GM12878 (cell line): ENCODE data around the gene CACHD1. TPM values are rescaled to one million over a fixed set of nuclear protein-coding genes. Genes with fewer than 3 reads are reported as not detected.

Experiments
- BACH1 ChIP-seq: fragments of 450-650 bp; IDR thresholded peaks from 2 replicates; pipeline ENCODE4 v1.6.1; 2017; ENCODE audit warnings: mild to moderate bottlenecking, borderline replicate concordance
- BMI1 ChIP-seq: fragments of 450-650 bp; IDR thresholded peaks from 2 replicates; pipeline ENCODE4 v1.6.1; 2016; ENCODE audit warnings: mild to moderate bottlenecking, moderate library complexity, borderline replicate concordance
- EED ChIP-seq: sonication (generic); IDR thresholded peaks from 2 replicates; pipeline ENCODE4 v1.6.1; 2016; ENCODE audit warnings: antibody characterized with exemption, low read depth
- ELK1 ChIP-seq: IDR thresholded peaks from 2 replicates; pipeline ENCODE4 v1.6.1; 2012; ENCODE audit warnings: low read depth, low read length, improper control_type of control experiment
- EZH2 ChIP-seq: IDR thresholded peaks from 2 replicates; pipeline ENCODE4 v1.6.1; 2012; ENCODE audit warnings: low read depth, mild to moderate bottlenecking, control low read depth, inconsistent platforms, low read length, borderline replicate concordance; ENCODE audit not compliant: control insufficient read depth
- MEF2B ChIP-seq: fragments of 450-650 bp; IDR thresholded peaks from 2 replicates; pipeline ENCODE4 v1.6.1; 2018; ENCODE audit warnings: mild to moderate bottlenecking, moderate library complexity; ENCODE audit not compliant: partially characterized antibody, poor library complexity, severe bottlenecking
- MTA3 ChIP-seq: IDR thresholded peaks from 2 replicates; pipeline ENCODE4 v1.6.1; 2012; ENCODE audit warnings: low read length, inconsistent platforms, borderline replicate concordance
- RB1 ChIP-seq: fragments of 450-650 bp; formaldehyde crosslinking; IDR thresholded peaks from 2 replicates; pipeline ENCODE4 v1.6.1; 2017; ENCODE audit warnings: mild to moderate bottlenecking, borderline replicate concordance
- RELB ChIP-seq: fragments of 450-650 bp; IDR thresholded peaks from 2 replicates; pipeline ENCODE4 v1.6.1; 2017; ENCODE audit warnings: low read depth, mild to moderate bottlenecking, moderate library complexity
- SMAD5 ChIP-seq: IDR thresholded peaks from 2 replicates; pipeline ENCODE4 v1.6.1; 2016; ENCODE audit warnings: antibody characterized with exemption, low read depth
- SMC3 ChIP-seq: IDR thresholded peaks from 2 replicates; pipeline ENCODE4 v1.6.1; 2011; ENCODE audit warnings: low read length, improper control_type of control experiment, borderline replicate concordance
- ZBTB11 ChIP-seq: fragments of 450-650 bp; formaldehyde crosslinking; IDR thresholded peaks from 2 replicates; pipeline ENCODE4 v1.5.0; 2022; ENCODE audit warnings: mild to moderate bottlenecking, missing genetic modification characterization
- ZNF274 ChIP-seq: IDR thresholded peaks from one replicate; pipeline ENCODE4 v1.8.0; 2011; ENCODE audit not compliant: insufficient read length, insufficient read depth
- ZNF687 ChIP-seq: fragments of 450-650 bp; IDR thresholded peaks from 2 replicates; pipeline ENCODE4 v1.6.1; 2017; ENCODE audit warnings: mild to moderate bottlenecking, moderate library complexity
- polyA plus RNA-seq, 11 experiments: library from polyadenylated mRNA; depleted of rRNA in 4 of 11; unstranded in 6 of 11; stranded (reverse) in 5 of 11; fragments of >200 nt; fragmentation: Nextera tagmentation in 4 of 11; fragmentation: Illumina TruSeq in 1 of 11; extraction: Ambion mirVana in 4 of 11; extraction: Trizol in 1 of 11; gene quantifications; 1 replicate in 1 of 11; 2 replicates in 10 of 11; pipeline versions ENCODE4 v1.2.1 to v1.2.3, GENCODE V29; 2011 to 2016; ENCODE audit warnings: inconsistent platforms in 2 of 11, missing spikeins in 2 of 11, low read depth in 1 of 11
- total RNA-seq, 4 experiments: library from RNA; depleted of rRNA in 3 of 4; stranded (reverse); fragments of >200 nt in 3 of 4; fragmentation: Illumina TruSeq in 1 of 4; extraction: Trizol in 1 of 4; gene quantifications; 2 replicates each; pipeline versions ENCODE4 v1.2.1 to v1.2.3, GENCODE V29; 2013 to 2021

CACHD1 gene
- total and polyA plus RNA-seq, 10 of the 15 experiments (the other 5 are each of a cell fraction or from before 2014, with no cell fraction given), result 0.03 TPM; not detected in 9

GRCh38 chr1:64502931-64503330 is 33.0 kb downstream of the CACHD1 start (continued):
- TF ChIP-seq ZNF687 (no peak), MTA3 (no peak), EZH2 (no peak), RELB (no peak), ZNF274 (no peak), EED (no peak), RB1 (no peak), SMC3 (no peak), ELK1 (no peak), BMI1 (no peak), BACH1 (no peak), SMAD5 (no peak), MEF2B (no peak), ZBTB11 (no peak)
- TF ChIP-seq, all 136 proteins: peak for 0
